PC-9 (cell line): Measurements from ENCODE around the gene PIN1. TPM values are rescaled to one million over a fixed set of nuclear protein-coding genes. Genes with fewer than 3 reads are reported as not detected.
A peak's percentile ranks its signal among the peaks of the same experiment; 100 is the strongest.

Experiments used
- BruUV-seq: library from RNA; stranded (reverse); fragments of 400-500 nt; replicated peaks from 2 replicates; lab custom pipeline; 2021; lab: Mats Ljungman, UMichigan
- CTCF ChIA-PET: fragments of 300-600 bp; sonication (Branson Sonifier 250); formaldehyde crosslinking; loops from one replicate; lab custom pipeline; 2022; ENCODE audit warnings: antibody characterized with exemption; lab: Charles Lee
- POLR2A ChIA-PET: fragments of 300-600 bp; sonication (Branson Sonifier 250); formaldehyde crosslinking; loops from one replicate; lab custom pipeline; 2022; ENCODE audit warnings: antibody characterized with exemption; ENCODE audit not compliant: unreplicated experiment; lab: Charles Lee
- DNase-seq, 2 experiments: peaks; one replicate each; pipeline versions ENCODE4 v3.0.0 to v3.0.0-alpha.2; 2015 to 2022; ENCODE audit warnings: mixed read lengths in 1 of 2
- H2AFZ ChIP-seq: fragments of 200-600 bp; sonication (generic); 2 replicates; pipeline ENCODE4 v1.8.1; 2017; ENCODE audit warnings: antibody characterized with exemption
- H3F3A ChIP-seq: fragments of 200-600 bp; sonication (generic); 2 replicates; pipeline ENCODE4 v1.8.1; 2017; ENCODE audit warnings: antibody characterized with exemption, mild to moderate bottlenecking, low read depth; ENCODE audit not compliant: insufficient read depth
- H3K27ac ChIP-seq: fragments of 200-600 bp; sonication (generic); 2 replicates; pipeline ENCODE4 v1.6.1; 2016; ENCODE audit warnings: mixed run types
- H3K27me3 ChIP-seq: fragments of 200-600 bp; sonication (generic); 2 replicates; pipeline ENCODE4 v1.6.1; 2016; ENCODE audit warnings: low read depth, mixed run types; ENCODE audit not compliant: insufficient read depth
- H3K36me3 ChIP-seq: fragments of 200-600 bp; sonication (generic); 2 replicates; pipeline ENCODE4 v1.6.1; 2016; ENCODE audit warnings: low read depth, mixed run types
- H3K4me1 ChIP-seq: fragments of 200-600 bp; sonication (generic); replicated peaks from 2 replicates; pipeline ENCODE4 v1.6.1; 2016; ENCODE audit warnings: mixed run types; ENCODE audit not compliant: insufficient read depth
- H3K4me2 ChIP-seq: fragments of 200-600 bp; sonication (generic); 2 replicates; pipeline ENCODE4 v1.6.1; 2017; ENCODE audit warnings: mixed run types
- H3K4me3 ChIP-seq: fragments of 200-600 bp; sonication (generic); 2 replicates; pipeline ENCODE4 v1.6.1; 2016; ENCODE audit warnings: mixed run types
- H3K79me2 ChIP-seq: fragments of 200-600 bp; sonication (generic); 2 replicates; pipeline ENCODE4 v1.6.1; 2017; ENCODE audit warnings: low read depth, mixed run types
- H3K9me2 ChIP-seq: fragments of 200-600 bp; sonication (generic); 2 replicates; pipeline ENCODE4 v1.8.1; 2017; ENCODE audit warnings: mild to moderate bottlenecking; ENCODE audit not compliant: insufficient read depth
- H3K9me3 ChIP-seq: fragments of 200-600 bp; sonication (generic); 2 replicates; pipeline ENCODE4 v1.8.1; 2016; ENCODE audit warnings: low read depth; ENCODE audit not compliant: insufficient read depth
- H4K20me1 ChIP-seq: fragments of 200-600 bp; sonication (generic); 2 replicates; pipeline ENCODE4 v1.8.1; 2017; ENCODE audit not compliant: insufficient read depth
- EZH2 ChIP-seq: fragments of 200-600 bp; sonication (generic); IDR thresholded peaks from 2 replicates; pipeline ENCODE4 v1.8.0; 2017; ENCODE audit warnings: antibody characterized with exemption, low read depth
- intact Hi-C: fragments of 100-400 bp; cut with micrococcal nuclease; formaldehyde crosslinking; loops from one replicate; pipeline ENCODE4 v1.10.0; 2022; ENCODE audit not compliant: unreplicated experiment
- total RNA-seq: library from RNA; stranded (reverse); gene quantifications from 2 replicates; pipeline ENCODE4 v1.2.3, GENCODE V29; 2021
- TF ChIP-seq, protein P1 (sequence below): fragments of 200-600 bp; sonication (generic); conservative IDR thresholded peaks from 2 replicates; pipeline ENCODE4 v1.6.1; 2017; ENCODE audit warnings: mixed run types, antibody characterized with exemption, mild to moderate bottlenecking, moderate library complexity

Gene PIN1
- total RNA-seq, 1 experiment from 2014 or later, result 74.1 TPM

DNA sequence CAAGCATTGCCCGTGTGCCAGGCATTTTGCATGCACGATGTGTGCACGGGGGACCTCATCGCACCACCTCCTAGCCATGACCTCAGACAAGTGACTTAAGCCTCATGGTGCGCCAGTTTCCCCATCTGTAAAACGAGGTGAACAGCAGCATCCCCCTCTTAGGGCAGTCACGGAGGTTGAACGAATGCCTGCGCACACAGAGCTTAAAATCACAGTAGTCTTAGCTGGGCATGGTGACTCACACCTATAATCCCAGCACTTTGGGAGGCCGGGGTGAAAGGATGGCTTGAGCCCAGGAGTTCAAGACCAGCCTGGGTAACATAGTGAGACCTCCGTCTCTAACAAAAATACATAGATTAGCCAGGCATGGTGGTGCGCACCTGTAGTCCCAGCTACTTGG is 48.6 kb downstream of the PIN1 start:
- Histone ChIP-seq H3F3A (peaks cover 12% of the 10 kb centered on the region), H3K4me2 (peak overlapping the region; percentile 56), H3K27ac (no peak overlapping the region), H3K27me3 (peaks cover 37% of the 10 kb centered on the region), H3K79me2 (no peaks in the 10 kb centered on the region), H3K9me2 (no peaks in the 10 kb centered on the region), H3K4me1 (peaks cover 9% of the 10 kb centered on the region), H3K36me3 (no peaks in the 10 kb centered on the region), H3K9me3 (no peaks in the 10 kb centered on the region), H3K4me3 (no peak overlapping the region), H4K20me1 (no peaks in the 10 kb centered on the region), H2AFZ (no peak overlapping the region)
- POLR2A ChIA-PET, result no interaction called here
- TF ChIP-seq, protein P1, sequence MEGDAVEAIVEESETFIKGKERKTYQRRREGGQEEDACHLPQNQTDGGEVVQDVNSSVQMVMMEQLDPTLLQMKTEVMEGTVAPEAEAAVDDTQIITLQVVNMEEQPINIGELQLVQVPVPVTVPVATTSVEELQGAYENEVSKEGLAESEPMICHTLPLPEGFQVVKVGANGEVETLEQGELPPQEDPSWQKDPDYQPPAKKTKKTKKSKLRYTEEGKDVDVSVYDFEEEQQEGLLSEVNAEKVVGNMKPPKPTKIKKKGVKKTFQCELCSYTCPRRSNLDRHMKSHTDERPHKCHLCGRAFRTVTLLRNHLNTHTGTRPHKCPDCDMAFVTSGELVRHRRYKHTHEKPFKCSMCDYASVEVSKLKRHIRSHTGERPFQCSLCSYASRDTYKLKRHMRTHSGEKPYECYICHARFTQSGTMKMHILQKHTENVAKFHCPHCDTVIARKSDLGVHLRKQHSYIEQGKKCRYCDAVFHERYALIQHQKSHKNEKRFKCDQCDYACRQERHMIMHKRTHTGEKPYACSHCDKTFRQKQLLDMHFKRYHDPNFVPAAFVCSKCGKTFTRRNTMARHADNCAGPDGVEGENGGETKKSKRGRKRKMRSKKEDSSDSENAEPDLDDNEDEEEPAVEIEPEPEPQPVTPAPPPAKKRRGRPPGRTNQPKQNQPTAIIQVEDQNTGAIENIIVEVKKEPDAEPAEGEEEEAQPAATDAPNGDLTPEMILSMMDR, result no peak
- TF ChIP-seq EZH2, result no peak
- BruUV-seq, result no TSS peak
- DNase-seq, result no peak
- CTCF ChIA-PET, result no interaction called here
- intact Hi-C loops, result no loop called here

DNA sequence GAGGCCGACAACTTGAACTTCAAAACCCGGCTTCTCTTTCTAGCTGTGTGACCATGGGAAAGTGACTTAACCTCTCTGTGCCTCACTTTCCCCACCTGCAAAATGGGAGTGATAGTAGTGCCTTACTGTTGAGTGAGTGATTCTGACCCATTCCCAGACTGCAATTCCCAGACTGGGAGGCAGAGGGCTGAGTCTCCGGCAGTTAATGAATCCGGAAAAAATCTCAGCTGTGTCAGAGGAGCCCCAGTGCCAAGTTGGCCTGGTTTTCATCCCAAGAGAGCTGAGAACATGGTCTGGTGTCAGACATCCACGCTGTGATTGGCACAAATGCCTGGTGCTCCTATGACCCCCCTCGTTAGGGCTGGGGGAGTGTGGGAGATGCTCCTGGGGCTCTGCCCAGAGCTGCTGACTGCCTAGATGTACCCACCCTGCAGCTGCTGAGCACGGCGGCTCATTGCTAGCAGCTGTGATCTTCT is 50.0 kb downstream of the PIN1 start:
- Histone ChIP-seq H3K79me2 (no peaks in the 10 kb centered on the region), H3K4me2 (no peak overlapping the region), H3K4me1 (peaks cover 9% of the 10 kb centered on the region), H4K20me1 (no peaks in the 10 kb centered on the region), H3K9me3 (no peaks in the 10 kb centered on the region), H3K27ac (no peak overlapping the region), H3K9me2 (no peaks in the 10 kb centered on the region), H2AFZ (no peak overlapping the region), H3K27me3 (peaks cover 50% of the 10 kb centered on the region), H3F3A (peaks cover 12% of the 10 kb centered on the region), H3K4me3 (no peak overlapping the region), H3K36me3 (no peaks in the 10 kb centered on the region)
- intact Hi-C loops, result no loop called here
- TF ChIP-seq EZH2, result no peak
- TF ChIP-seq, protein P1, result peak; percentile 29; the same call in 1 of the 2 replicates
- ChIA-PET POLR2A (no interaction called here), CTCF (no interaction called here)
- no peak for DNase-seq
- BruUV-seq, result no TSS peak

DNA sequence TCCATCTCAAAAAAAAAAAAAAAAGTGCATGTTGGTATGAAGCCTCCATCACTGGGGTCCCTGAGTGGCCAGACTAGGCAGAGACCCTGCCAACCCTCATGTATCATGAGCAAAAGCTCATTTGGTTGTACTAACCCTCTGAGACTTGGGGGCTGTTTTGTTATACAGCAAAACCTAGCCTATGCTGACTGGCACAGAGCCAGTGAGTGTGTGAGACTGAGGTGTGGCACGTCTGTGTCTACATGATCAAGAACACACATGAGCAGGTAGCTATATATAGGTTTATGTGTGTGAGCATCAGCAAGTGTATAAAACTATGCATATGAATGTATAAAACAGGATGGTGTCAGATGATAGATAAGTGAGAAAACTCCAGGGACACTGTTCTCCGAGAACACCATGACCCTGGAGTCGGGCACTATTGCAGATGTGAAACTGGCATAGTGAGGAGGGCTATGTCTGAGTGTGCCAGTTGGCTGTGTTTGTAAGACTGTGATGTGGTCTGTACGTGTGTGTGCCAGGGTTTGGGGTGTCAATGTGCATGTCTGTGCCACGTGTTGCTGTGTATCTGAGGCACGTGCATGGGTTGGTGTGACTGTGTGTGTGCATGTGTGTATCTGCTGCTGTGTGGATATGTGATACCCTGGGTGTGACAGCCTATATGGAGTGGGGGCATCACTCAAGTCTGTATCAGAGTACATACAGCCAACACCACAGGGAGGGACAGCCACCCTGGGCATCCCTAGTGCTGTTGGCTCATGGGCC is 56.7 kb downstream of the PIN1 start:
- H3K4me3 ChIP-seq, result no peak overlapping the region
- peaks cover 63% of the 10 kb centered on the region for H3K27me3 ChIP-seq
- no peaks in the 10 kb centered on the region for H3F3A ChIP-seq
- no peaks in the 10 kb centered on the region for H3K9me3 ChIP-seq
- intact Hi-C loops, result no loop called here
- no peak overlapping the region for H2AFZ ChIP-seq
- H3K36me3 ChIP-seq, result no peaks in the 10 kb centered on the region
- H4K20me1 ChIP-seq, result no peaks in the 10 kb centered on the region
- H3K27ac ChIP-seq, result no peak overlapping the region
- POLR2A ChIA-PET, result no interaction called here
- TF ChIP-seq, protein P1, result no peak
- no peak for TF ChIP-seq EZH2
- CTCF ChIA-PET, result no interaction called here
- no TSS peak for BruUV-seq
- DNase-seq, result no peak
- H3K9me2 ChIP-seq, result no peaks in the 10 kb centered on the region
- H3K79me2 ChIP-seq, result no peaks in the 10 kb centered on the region
- no peak overlapping the region for H3K4me2 ChIP-seq
- no peaks in the 10 kb centered on the region for H3K4me1 ChIP-seq

Other genes with a start within 250 kb of the PIN1 start
- 28.9 and 31.2 TPM in 2 replicates for gene ZNF561, start 214.1 kb upstream of the PIN1 start, total RNA-seq
- 24.9 and 26.0 TPM in 2 replicates for gene ZNF562, start 160.2 kb upstream of the PIN1 start, total RNA-seq
- 8.3 and 9.6 TPM in 2 replicates for gene ZNF846, start 66.6 kb upstream of the PIN1 start, total RNA-seq
- 30.7 and 35.8 TPM in 2 replicates for gene FBXL12, start 16.2 kb upstream of the PIN1 start, total RNA-seq
- gene UBL5, start 7.4 kb upstream of the PIN1 start, total RNA-seq, result 400 and 403 TPM in 2 replicates
- gene OLFM2, start 101.2 kb downstream of the PIN1 start, total RNA-seq, result 3.4 and 6.2 TPM in 2 replicates
- not detected in 2 replicates for gene COL5A3, start 175.2 kb downstream of the PIN1 start, total RNA-seq
- not detected in 2 replicates for gene RDH8, start 178.2 kb downstream of the PIN1 start, total RNA-seq